GM23338 (cell line): Measurements from ENCODE around the gene DBT. TPM values are rescaled to one million over a fixed set of nuclear protein-coding genes. Genes with fewer than 3 reads are reported as not detected.

Experiments
- ATAC-seq: fragments of 200-7000 bp; cut with Tn5 transposase; 3 replicates; pipeline ENCODE4 v1.9.1; 2020
- DNase-seq: peaks from one replicate; pipeline ENCODE4 v3.0.0-alpha.2; 2015; ENCODE audit warnings: low spot score
- H2AFZ ChIP-seq: fragments of 200-600 bp; sonication (generic); 2 replicates; pipeline ENCODE4 v1.8.0; 2016; ENCODE audit warnings: antibody characterized with exemption, mild to moderate bottlenecking, moderate library complexity
- H3F3A ChIP-seq: fragments of 200-600 bp; sonication (generic); replicated peaks from 2 replicates; pipeline ENCODE4 v1.8.0; 2017; ENCODE audit warnings: antibody characterized with exemption, mixed run types, low read depth
- H3K27ac ChIP-seq: fragments of 200-600 bp; sonication (generic); 2 replicates; pipeline ENCODE4 v1.6.1; 2016; ENCODE audit warnings: low read depth
- H3K27me3 ChIP-seq: fragments of 200-600 bp; sonication (generic); 2 replicates; pipeline ENCODE4 v1.8.0; 2016; ENCODE audit warnings: mild to moderate bottlenecking, mixed run types, moderate library complexity; ENCODE audit not compliant: insufficient read depth
- H3K36me3 ChIP-seq: fragments of 200-600 bp; sonication (generic); 2 replicates; pipeline ENCODE4 v1.8.0; 2016; ENCODE audit warnings: mild to moderate bottlenecking; ENCODE audit not compliant: insufficient read depth
- H3K4me1 ChIP-seq: fragments of 200-600 bp; sonication (generic); 2 replicates; pipeline ENCODE4 v1.8.0; 2016; ENCODE audit warnings: mild to moderate bottlenecking, moderate library complexity; ENCODE audit not compliant: insufficient read depth
- H3K4me2 ChIP-seq: fragments of 200-600 bp; sonication (generic); 2 replicates; pipeline ENCODE4 v1.7.1; 2017; ENCODE audit warnings: mixed run types
- H3K4me3 ChIP-seq: fragments of 200-600 bp; sonication (generic); 2 replicates; pipeline ENCODE4 v1.6.1; 2016; ENCODE audit warnings: mixed run types
- H3K79me2 ChIP-seq: fragments of 200-600 bp; sonication (generic); replicated peaks from 2 replicates; pipeline ENCODE4 v1.8.0; 2017; ENCODE audit warnings: mild to moderate bottlenecking; ENCODE audit not compliant: insufficient read depth
- H3K9me2 ChIP-seq: fragments of 200-600 bp; sonication (generic); 2 replicates; pipeline ENCODE4 v1.8.0; 2017; ENCODE audit not compliant: insufficient read depth
- H4K20me1 ChIP-seq: fragments of 200-600 bp; sonication (generic); replicated peaks from 2 replicates; pipeline ENCODE4 v1.8.0; 2017; ENCODE audit warnings: mild to moderate bottlenecking; ENCODE audit not compliant: insufficient read depth
- H3K27ac Mint-ChIP-seq: 2 replicates; pipeline ENCODE4 v1.8.0; 2020; ENCODE audit warnings: inconsistent platforms, mild to moderate bottlenecking, moderate library complexity, mixed read lengths
- H3K27me3 Mint-ChIP-seq: 3 replicates; pipeline ENCODE4 v1.8.0; 2022; ENCODE audit warnings: low read depth, mild to moderate bottlenecking, moderate library complexity, mixed read lengths, inconsistent platforms; ENCODE audit not compliant: insufficient read depth, poor library complexity
- H3K36me3 Mint-ChIP-seq: 3 replicates; pipeline ENCODE4 v1.8.0; 2021; ENCODE audit warnings: low read depth, mild to moderate bottlenecking, inconsistent platforms, moderate library complexity, mixed read lengths
- H3K4me1 Mint-ChIP-seq: 3 replicates; pipeline ENCODE4 v1.8.0; 2020; ENCODE audit warnings: mild to moderate bottlenecking, inconsistent platforms, mixed read lengths
- H3K4me3 Mint-ChIP-seq: 3 replicates; pipeline ENCODE4 v1.8.0; 2021; ENCODE audit warnings: moderate library complexity, mild to moderate bottlenecking, inconsistent platforms, mixed read lengths
- H3K9me3 Mint-ChIP-seq: 3 replicates; pipeline ENCODE4 v1.8.0; 2020; ENCODE audit warnings: moderate library complexity, mild to moderate bottlenecking, inconsistent platforms, mixed read lengths
- CREB1 ChIP-seq: fragments of 250-450 bp; sonication (Bioruptor Pico); IDR thresholded peaks from 2 replicates; pipeline ENCODE4 v1.5.0; 2020; ENCODE audit warnings: low read depth, mild to moderate bottlenecking, moderate library complexity
- CTCF ChIP-seq, 2 experiments: fragments of 200-600 bp in 1 of 2; sonication (generic) in 1 of 2; conservative IDR thresholded peaks; 2 replicates each; pipeline versions ENCODE4 v1.5.1 to v1.6.1; 2016 to 2017; ENCODE audit warnings: antibody characterized with exemption in 2 of 2, low read depth in 2 of 2, mild to moderate bottlenecking in 2 of 2, moderate library complexity in 1 of 2
- EZH2 ChIP-seq: fragments of 200-600 bp; sonication (generic); IDR thresholded peaks from one replicate; pipeline ENCODE4 v1.8.0; 2017; ENCODE audit warnings: antibody characterized with exemption, mild to moderate bottlenecking, low read depth; ENCODE audit not compliant: unreplicated experiment
- EZH2phosphoT487 ChIP-seq: fragments of 200-600 bp; sonication (generic); IDR thresholded peaks from one replicate; pipeline ENCODE4 v1.8.1; 2018; ENCODE audit warnings: antibody characterized with exemption; ENCODE audit not compliant: unreplicated experiment
- JUNB ChIP-seq: IDR thresholded peaks from one replicate; pipeline ENCODE4 v1.6.1; 2016; ENCODE audit warnings: antibody characterized with exemption; ENCODE audit not compliant: unreplicated experiment
- NANOG ChIP-seq: IDR thresholded peaks from 2 replicates; pipeline ENCODE4 v1.6.1; 2016; ENCODE audit warnings: antibody characterized with exemption, borderline replicate concordance
- POLR2AphosphoS5 ChIP-seq: IDR thresholded peaks from 2 replicates; pipeline ENCODE4 v1.6.1; 2016; ENCODE audit warnings: antibody characterized with exemption, low read depth
- STAT1 ChIP-seq: IDR thresholded peaks from one replicate; pipeline ENCODE4 v1.6.1; 2016; ENCODE audit warnings: antibody characterized with exemption; ENCODE audit not compliant: unreplicated experiment
- ZNF114 ChIP-seq: fragments of 250-450 bp; sonication (Bioruptor Pico); IDR thresholded peaks from 2 replicates; pipeline ENCODE4 v1.5.0; 2020; ENCODE audit warnings: mild to moderate bottlenecking, moderate library complexity
- ZNF331 ChIP-seq: fragments of 250-450 bp; sonication (Bioruptor Pico); IDR thresholded peaks from 2 replicates; pipeline ENCODE4 v1.5.0; 2020; ENCODE audit warnings: low read depth, mild to moderate bottlenecking, moderate library complexity
- ZNF462 ChIP-seq: fragments of 250-450 bp; sonication (Bioruptor Pico); IDR thresholded peaks from 2 replicates; pipeline ENCODE4 v1.5.0; 2020; ENCODE audit warnings: mild to moderate bottlenecking, moderate library complexity
- polyA plus RNA-seq: library from polyadenylated mRNA; unstranded; fragments of >200 nt; fragmentation: Nextera tagmentation; extraction: Ambion mirVana; gene quantifications from 2 replicates; pipeline ENCODE4 v1.2.1, GENCODE V29; 2016
- total RNA-seq: library from RNA; depleted of rRNA; stranded (reverse); fragments of >200 nt; shearing (Covaris generic); gene quantifications from 2 replicates; pipeline ENCODE4 v1.2.3, GENCODE V29; 2014
- TF ChIP-seq, protein P1 (sequence below): IDR thresholded peaks from 2 replicates; pipeline ENCODE4 v1.6.1; 2016; ENCODE audit warnings: antibody characterized with exemption
- TF ChIP-seq, protein P2 (sequence below): IDR thresholded peaks from one replicate; pipeline ENCODE4 v1.6.1; 2018; ENCODE audit warnings: antibody characterized with exemption; ENCODE audit not compliant: unreplicated experiment

Gene DBT
- total and polyA plus RNA-seq, 2 experiments from 2014 or later, result 8.1 to 14.7 TPM

DNA sequence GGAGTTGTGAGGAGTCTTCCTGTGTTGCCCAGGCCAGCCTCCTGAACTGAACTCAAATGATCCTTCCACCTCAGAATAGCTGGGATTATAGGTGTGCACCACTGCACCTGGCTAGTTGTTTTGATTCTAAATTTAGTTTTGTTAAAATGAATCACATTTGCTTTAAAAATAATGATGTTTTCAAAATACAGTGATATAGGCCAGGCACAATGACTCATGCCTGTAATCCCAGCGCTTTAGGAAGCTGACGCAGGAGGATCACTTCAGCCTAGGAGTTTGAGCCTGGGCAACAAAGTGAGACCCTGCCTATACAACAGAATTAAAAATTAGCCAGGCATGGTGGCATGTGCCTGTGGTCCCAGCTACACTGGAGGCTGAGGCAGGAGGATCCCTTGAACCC lies 40.7 kb upstream of the DBT start:
- Histone ChIP-seq H3K4me2 (no peak overlapping the region), H3K4me3 (no peak overlapping the region), H3K27ac (no peak overlapping the region), H3K79me2 (no peaks in the 10 kb centered on the region), H3K27me3 (no peaks in the 10 kb centered on the region), H3F3A (no peaks in the 10 kb centered on the region), H3K9me2 (no peaks in the 10 kb centered on the region), H2AFZ (no peak overlapping the region), H3K4me1 (0 out of 2 replicates have a peak, but pooled peaks cover 5% of the 10 kb centered on the region), H3K36me3 (peaks cover 29% of the 10 kb centered on the region; the same call in 1 of the 2 replicates), H4K20me1 (no peaks in the 10 kb centered on the region)
- Mint-ChIP-seq H3K4me3 (no peak overlapping the region), H3K9me3 (no peaks in the 10 kb centered on the region; the same call in 2 of the 3 replicates), H3K36me3 (peaks cover 50% of the 10 kb centered on the region), H3K4me1 (no peaks in the 10 kb centered on the region), H3K27me3 (peaks cover 2% of the 10 kb centered on the region), H3K27ac (no peak overlapping the region)
- TF ChIP-seq EZH2phosphoT487, result no peak
- TF ChIP-seq POLR2AphosphoS5, result no peak
- TF ChIP-seq STAT1, result no peak
- no peak for TF ChIP-seq ZNF462 (CRISPR knock-in tag)
- no peak for TF ChIP-seq ZNF114 (CRISPR knock-in tag)
- TF ChIP-seq EZH2, result no peak
- TF ChIP-seq NANOG, result no peak
- no peak for TF ChIP-seq ZNF331 (CRISPR knock-in tag)
- TF ChIP-seq JUNB, result no peak
- no peak for TF ChIP-seq CREB1 (CRISPR knock-in tag)
- TF ChIP-seq CTCF (conservative IDR thresholded peaks at IDR 0.05; ENCODE audit: low read depth in 2 of 2), result no peak
- TF ChIP-seq, protein P1, sequence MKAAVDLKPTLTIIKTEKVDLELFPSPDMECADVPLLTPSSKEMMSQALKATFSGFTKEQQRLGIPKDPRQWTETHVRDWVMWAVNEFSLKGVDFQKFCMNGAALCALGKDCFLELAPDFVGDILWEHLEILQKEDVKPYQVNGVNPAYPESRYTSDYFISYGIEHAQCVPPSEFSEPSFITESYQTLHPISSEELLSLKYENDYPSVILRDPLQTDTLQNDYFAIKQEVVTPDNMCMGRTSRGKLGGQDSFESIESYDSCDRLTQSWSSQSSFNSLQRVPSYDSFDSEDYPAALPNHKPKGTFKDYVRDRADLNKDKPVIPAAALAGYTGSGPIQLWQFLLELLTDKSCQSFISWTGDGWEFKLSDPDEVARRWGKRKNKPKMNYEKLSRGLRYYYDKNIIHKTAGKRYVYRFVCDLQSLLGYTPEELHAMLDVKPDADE, result no peak
- TF ChIP-seq, protein P2, sequence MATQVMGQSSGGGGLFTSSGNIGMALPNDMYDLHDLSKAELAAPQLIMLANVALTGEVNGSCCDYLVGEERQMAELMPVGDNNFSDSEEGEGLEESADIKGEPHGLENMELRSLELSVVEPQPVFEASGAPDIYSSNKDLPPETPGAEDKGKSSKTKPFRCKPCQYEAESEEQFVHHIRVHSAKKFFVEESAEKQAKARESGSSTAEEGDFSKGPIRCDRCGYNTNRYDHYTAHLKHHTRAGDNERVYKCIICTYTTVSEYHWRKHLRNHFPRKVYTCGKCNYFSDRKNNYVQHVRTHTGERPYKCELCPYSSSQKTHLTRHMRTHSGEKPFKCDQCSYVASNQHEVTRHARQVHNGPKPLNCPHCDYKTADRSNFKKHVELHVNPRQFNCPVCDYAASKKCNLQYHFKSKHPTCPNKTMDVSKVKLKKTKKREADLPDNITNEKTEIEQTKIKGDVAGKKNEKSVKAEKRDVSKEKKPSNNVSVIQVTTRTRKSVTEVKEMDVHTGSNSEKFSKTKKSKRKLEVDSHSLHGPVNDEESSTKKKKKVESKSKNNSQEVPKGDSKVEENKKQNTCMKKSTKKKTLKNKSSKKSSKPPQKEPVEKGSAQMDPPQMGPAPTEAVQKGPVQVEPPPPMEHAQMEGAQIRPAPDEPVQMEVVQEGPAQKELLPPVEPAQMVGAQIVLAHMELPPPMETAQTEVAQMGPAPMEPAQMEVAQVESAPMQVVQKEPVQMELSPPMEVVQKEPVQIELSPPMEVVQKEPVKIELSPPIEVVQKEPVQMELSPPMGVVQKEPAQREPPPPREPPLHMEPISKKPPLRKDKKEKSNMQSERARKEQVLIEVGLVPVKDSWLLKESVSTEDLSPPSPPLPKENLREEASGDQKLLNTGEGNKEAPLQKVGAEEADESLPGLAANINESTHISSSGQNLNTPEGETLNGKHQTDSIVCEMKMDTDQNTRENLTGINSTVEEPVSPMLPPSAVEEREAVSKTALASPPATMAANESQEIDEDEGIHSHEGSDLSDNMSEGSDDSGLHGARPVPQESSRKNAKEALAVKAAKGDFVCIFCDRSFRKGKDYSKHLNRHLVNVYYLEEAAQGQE, result no peak
- ATAC-seq (no peak), DNase-seq (no peak)
